Measurements from ENCODE around the gene ENOPH1. TPM values are rescaled to one million over a fixed set of nuclear protein-coding genes. Genes with fewer than 3 reads are reported as not detected.

The ENOPH1 gene
- total and polyA plus RNA-seq, 2 of the 13 experiments (the other 11 are each of a cell fraction or from before 2014, with no cell fraction given), result 15.5 to 64.3 TPM

- H4K20me1 ChIP-seq (ENCODE audit: insufficient read depth, low read length), result no peaks in the 10 kb centered on the region
- WGBS (ENCODE audit: low lambda C conversion rate), result 69% methylated on average over 6 of the region's 6 CpGs
- CTCF ChIA-PET (ENCODE audit: low intra/inter-chr PET ratio, low total read pairs), result no interaction called here
- POLR2A ChIA-PET, result no interaction called here
- H3K4me2 ChIP-seq (ENCODE audit: low read depth, low read length), result no peak overlapping the region
- TF ChIP-seq MXD3 (CRISPR knock-in tag; IDR thresholded peaks at IDR 0.05) (no peak), XRCC5 (optimal IDR thresholded peaks at IDR 0.05; ENCODE audit: low read length) (no peak), CC2D1A (CRISPR knock-in tag; IDR thresholded peaks at IDR 0.05) (no peak), NFKB2 (CRISPR knock-in tag; IDR thresholded peaks at IDR 0.05; ENCODE audit: borderline replicate concordance) (no peak), ZNF382 (CRISPR knock-in tag; IDR thresholded peaks at IDR 0.05; ENCODE audit: borderline replicate concordance) (no peak), HDAC1 (CRISPR knock-in tag; IDR thresholded peaks at IDR 0.05) (no peak), SATB2 (CRISPR knock-in tag; IDR thresholded peaks at IDR 0.05) (no peak), ZSCAN30 (CRISPR knock-in tag; IDR thresholded peaks at IDR 0.05) (no peak), CCAR2 (optimal IDR thresholded peaks at IDR 0.05; ENCODE audit: low read depth, low read length) (no peak), NR2F2 (IDR thresholded peaks at IDR 0.05; ENCODE audit: borderline replicate concordance, low read depth) (no peak), ZNF501 (CRISPR knock-in tag; IDR thresholded peaks at IDR 0.05) (no peak), ZSCAN9 (CRISPR knock-in tag; IDR thresholded peaks at IDR 0.05; ENCODE audit: borderline replicate concordance) (no peak), ZNF354B (CRISPR knock-in tag; IDR thresholded peaks at IDR 0.05) (no peak), JUNB (CRISPR knock-in tag; IDR thresholded peaks at IDR 0.05; ENCODE audit: borderline replicate concordance) (no peak), CBX1 (IDR thresholded peaks at IDR 0.05; ENCODE audit: low read depth) (no peak)
- TF ChIP-seq, protein P1, sequence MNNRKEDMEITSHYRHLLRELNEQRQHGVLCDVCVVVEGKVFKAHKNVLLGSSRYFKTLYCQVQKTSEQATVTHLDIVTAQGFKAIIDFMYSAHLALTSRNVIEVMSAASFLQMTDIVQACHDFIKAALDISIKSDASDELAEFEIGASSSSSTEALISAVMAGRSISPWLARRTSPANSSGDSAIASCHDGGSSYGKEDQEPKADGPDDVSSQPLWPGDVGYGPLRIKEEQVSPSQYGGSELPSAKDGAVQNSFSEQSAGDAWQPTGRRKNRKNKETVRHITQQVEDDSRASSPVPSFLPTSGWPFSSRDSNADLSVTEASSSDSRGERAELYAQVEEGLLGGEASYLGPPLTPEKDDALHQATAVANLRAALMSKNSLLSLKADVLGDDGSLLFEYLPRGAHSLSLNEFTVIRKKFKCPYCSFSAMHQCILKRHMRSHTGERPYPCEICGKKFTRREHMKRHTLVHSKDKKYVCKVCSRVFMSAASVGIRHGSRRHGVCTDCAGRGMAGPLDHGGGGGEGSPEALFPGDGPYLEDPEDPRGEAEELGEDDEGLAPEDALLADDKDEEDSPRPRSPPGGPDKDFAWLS (CRISPR knock-in tag; IDR thresholded peaks at IDR 0.05; ENCODE audit: borderline replicate concordance), result no peak
- TF ChIP-seq, protein P2, sequence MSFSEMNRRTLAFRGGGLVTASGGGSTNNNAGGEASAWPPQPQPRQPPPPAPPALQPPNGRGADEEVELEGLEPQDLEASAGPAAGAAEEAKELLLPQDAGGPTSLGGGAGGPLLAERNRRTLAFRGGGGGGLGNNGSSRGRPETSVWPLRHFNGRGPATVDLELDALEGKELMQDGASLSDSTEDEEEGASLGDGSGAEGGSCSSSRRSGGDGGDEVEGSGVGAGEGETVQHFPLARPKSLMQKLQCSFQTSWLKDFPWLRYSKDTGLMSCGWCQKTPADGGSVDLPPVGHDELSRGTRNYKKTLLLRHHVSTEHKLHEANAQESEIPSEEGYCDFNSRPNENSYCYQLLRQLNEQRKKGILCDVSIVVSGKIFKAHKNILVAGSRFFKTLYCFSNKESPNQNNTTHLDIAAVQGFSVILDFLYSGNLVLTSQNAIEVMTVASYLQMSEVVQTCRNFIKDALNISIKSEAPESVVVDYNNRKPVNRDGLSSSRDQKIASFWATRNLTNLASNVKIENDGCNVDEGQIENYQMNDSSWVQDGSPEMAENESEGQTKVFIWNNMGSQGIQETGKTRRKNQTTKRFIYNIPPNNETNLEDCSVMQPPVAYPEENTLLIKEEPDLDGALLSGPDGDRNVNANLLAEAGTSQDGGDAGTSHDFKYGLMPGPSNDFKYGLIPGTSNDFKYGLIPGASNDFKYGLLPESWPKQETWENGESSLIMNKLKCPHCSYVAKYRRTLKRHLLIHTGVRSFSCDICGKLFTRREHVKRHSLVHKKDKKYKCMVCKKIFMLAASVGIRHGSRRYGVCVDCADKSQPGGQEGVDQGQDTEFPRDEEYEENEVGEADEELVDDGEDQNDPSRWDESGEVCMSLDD (CRISPR knock-in tag; IDR thresholded peaks at IDR 0.05; ENCODE audit: borderline replicate concordance), result no peak
- TF ChIP-seq, protein P3, sequence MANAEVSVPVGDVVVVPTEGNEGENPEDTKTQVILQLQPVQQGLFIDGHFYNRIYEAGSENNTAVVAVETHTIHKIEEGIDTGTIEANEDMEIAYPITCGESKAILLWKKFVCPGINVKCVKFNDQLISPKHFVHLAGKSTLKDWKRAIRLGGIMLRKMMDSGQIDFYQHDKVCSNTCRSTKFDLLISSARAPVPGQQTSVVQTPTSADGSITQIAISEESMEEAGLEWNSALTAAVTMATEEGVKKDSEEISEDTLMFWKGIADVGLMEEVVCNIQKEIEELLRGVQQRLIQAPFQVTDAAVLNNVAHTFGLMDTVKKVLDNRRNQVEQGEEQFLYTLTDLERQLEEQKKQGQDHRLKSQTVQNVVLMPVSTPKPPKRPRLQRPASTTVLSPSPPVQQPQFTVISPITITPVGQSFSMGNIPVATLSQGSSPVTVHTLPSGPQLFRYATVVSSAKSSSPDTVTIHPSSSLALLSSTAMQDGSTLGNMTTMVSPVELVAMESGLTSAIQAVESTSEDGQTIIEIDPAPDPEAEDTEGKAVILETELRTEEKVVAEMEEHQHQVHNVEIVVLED (CRISPR knock-in tag; IDR thresholded peaks at IDR 0.05; ENCODE audit: borderline replicate concordance), result no peak
- TF ChIP-seq, protein P4, sequence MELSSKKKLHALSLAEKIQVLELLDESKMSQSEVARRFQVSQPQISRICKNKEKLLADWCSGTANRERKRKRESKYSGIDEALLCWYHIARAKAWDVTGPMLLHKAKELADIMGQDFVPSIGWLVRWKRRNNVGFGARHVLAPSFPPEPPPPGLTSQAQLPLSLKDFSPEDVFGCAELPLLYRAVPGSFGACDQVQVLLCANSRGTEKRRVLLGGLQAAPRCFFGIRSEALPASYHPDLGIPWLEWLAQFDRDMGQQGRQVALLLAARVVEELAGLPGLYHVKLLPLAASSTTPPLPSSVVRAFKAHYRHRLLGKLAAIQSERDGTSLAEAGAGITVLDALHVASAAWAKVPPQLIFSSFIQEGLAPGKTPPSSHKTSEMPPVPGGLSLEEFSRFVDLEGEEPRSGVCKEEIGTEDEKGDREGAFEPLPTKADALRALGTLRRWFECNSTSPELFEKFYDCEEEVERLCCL (CRISPR knock-in tag; IDR thresholded peaks at IDR 0.05; ENCODE audit: borderline replicate concordance), result no peak
- peaks cover 26% of the 10 kb centered on the region for H3K4me1 ChIP-seq (ENCODE audit: insufficient read depth, low read length)
- no peaks in the 10 kb centered on the region for H3K36me3 ChIP-seq (replicated peaks in 1 of 2; ENCODE audit: control insufficient read depth in 1 of 2, insufficient read depth in 2 of 2, low read length in 2 of 2)
- H3K4me3 ChIP-seq (replicated peaks in 1 of 3; ENCODE audit: insufficient read depth in 1 of 3, low read depth in 2 of 3, low read length in 3 of 3), result no peak overlapping the region
- DNase-seq (ENCODE audit: low spot score) (no peak), FAIRE-seq (no peak), ATAC-seq (no peak)
- no peaks in the 10 kb centered on the region for H3K27me3 ChIP-seq (ENCODE audit: control insufficient read depth in 1 of 2, insufficient read depth in 2 of 2, low read length in 2 of 2)
- no peaks in the 10 kb centered on the region for H3K9me3 ChIP-seq (ENCODE audit: low read length)
- no TSS peak for BruUV-seq (replicated peaks)
- intact Hi-C loops (cut with micrococcal nuclease; ENCODE audit: unreplicated experiment) (no loop called here), in situ Hi-C loops (cut with HindIII; ENCODE audit: extremely low pct_ligation_motif_present, low pct_unique_long_range_greater_than_20kb) (no loop called here)
- H2AFZ ChIP-seq (ENCODE audit: low read length), result no peak overlapping the region
- no peak overlapping the region for H3K9ac ChIP-seq (ENCODE audit: insufficient read depth, low read depth, low read length)
- no peaks in the 10 kb centered on the region for H3K79me2 ChIP-seq (ENCODE audit: insufficient read depth, low read length)
- no peak overlapping the region for H3K27ac ChIP-seq (ENCODE audit: extremely low read length, insufficient read depth, low read length)
These were observed 51.1 kb downstream of the ENOPH1 start for GRCh38 chr4:82481506-82481840.
